MM.1S (cell line): ENCODE results near the gene SPRING1.

ENCODE experiments used
- DNase-seq: peaks from one replicate; pipeline ENCODE4 v3.0.0-alpha.2; 2015
- H2AFZ ChIP-seq: fragments of 300-600 bp; sonication (generic); 2 replicates; pipeline ENCODE4 v1.6.0; 2016; ENCODE audit warnings: antibody characterized with exemption, low read length
- H3F3A ChIP-seq: fragments of 300-600 bp; sonication (generic); 2 replicates; pipeline ENCODE4 v1.6.1; 2016; ENCODE audit warnings: mild to moderate bottlenecking, antibody characterized with exemption, low read length, moderate library complexity, mixed read lengths; ENCODE audit not compliant: insufficient read depth
- H3K27ac ChIP-seq: fragments of 300-600 bp; sonication (generic); 2 replicates; pipeline ENCODE4 v1.5.1; 2016; ENCODE audit warnings: mild to moderate bottlenecking, low read length
- H3K27me3 ChIP-seq: fragments of 300-600 bp; sonication (generic); replicated peaks from 2 replicates; pipeline ENCODE4 v1.6.0; 2016; ENCODE audit warnings: low read length; ENCODE audit not compliant: insufficient read depth
- H3K36me3 ChIP-seq: fragments of 300-600 bp; sonication (generic); replicated peaks from 2 replicates; pipeline ENCODE4 v1.6.1; 2016; ENCODE audit warnings: mild to moderate bottlenecking, low read length, mixed read lengths; ENCODE audit not compliant: insufficient read depth
- H3K4me1 ChIP-seq: fragments of 300-600 bp; sonication (generic); 2 replicates; pipeline ENCODE4 v1.6.1; 2016; ENCODE audit warnings: low read length, mixed read lengths
- H3K4me2 ChIP-seq: fragments of 300-600 bp; sonication (generic); 2 replicates; pipeline ENCODE4 v1.6.0; 2016; ENCODE audit warnings: low read depth, low read length
- H3K4me3 ChIP-seq: fragments of 300-600 bp; sonication (generic); 2 replicates; pipeline ENCODE4 v1.5.1; 2016; ENCODE audit warnings: low read length, mixed read lengths
- H3K79me2 ChIP-seq: fragments of 300-600 bp; sonication (generic); 2 replicates; pipeline ENCODE4 v1.6.1; 2016; ENCODE audit warnings: mixed run types, low read length, mixed read lengths
- H3K9ac ChIP-seq: fragments of 300-600 bp; sonication (generic); 2 replicates; pipeline ENCODE4 v1.6.1; 2016; ENCODE audit warnings: low read length, mixed read lengths
- H3K9me2 ChIP-seq: fragments of 300-600 bp; sonication (generic); replicated peaks from 2 replicates; pipeline ENCODE4 v1.6.1; 2016; ENCODE audit warnings: mild to moderate bottlenecking, low read length, mixed read lengths; ENCODE audit not compliant: insufficient read depth
- H3K9me3 ChIP-seq: fragments of 300-600 bp; sonication (generic); replicated peaks from 2 replicates; pipeline ENCODE4 v1.6.1; 2016; ENCODE audit warnings: mild to moderate bottlenecking, low read length, mixed read lengths; ENCODE audit not compliant: insufficient read depth
- H4K20me1 ChIP-seq: fragments of 300-600 bp; sonication (generic); 2 replicates; pipeline ENCODE4 v1.6.1; 2016; ENCODE audit warnings: mild to moderate bottlenecking, low read length, moderate library complexity, mixed read lengths; ENCODE audit not compliant: insufficient read depth
- EZH2 ChIP-seq: fragments of 300-600 bp; sonication (generic); optimal IDR thresholded peaks from 2 replicates; pipeline ENCODE3; 2017; ENCODE audit warnings: low read depth, mild to moderate bottlenecking, antibody characterized with exemption, low read length, mixed read lengths
- EZH2phosphoT487 ChIP-seq: fragments of 300-600 bp; sonication (generic); IDR thresholded peaks from 2 replicates; pipeline ENCODE4 v1.6.1; 2018; ENCODE audit warnings: antibody characterized with exemption, low read length
- TF ChIP-seq, protein P1 (sequence below): fragments of 300-600 bp; sonication (generic); IDR thresholded peaks from 2 replicates; pipeline ENCODE4 v1.5.1; 2016; ENCODE audit warnings: antibody characterized with exemption, low read length, mixed read lengths

The SPRING1 gene

DNA sequence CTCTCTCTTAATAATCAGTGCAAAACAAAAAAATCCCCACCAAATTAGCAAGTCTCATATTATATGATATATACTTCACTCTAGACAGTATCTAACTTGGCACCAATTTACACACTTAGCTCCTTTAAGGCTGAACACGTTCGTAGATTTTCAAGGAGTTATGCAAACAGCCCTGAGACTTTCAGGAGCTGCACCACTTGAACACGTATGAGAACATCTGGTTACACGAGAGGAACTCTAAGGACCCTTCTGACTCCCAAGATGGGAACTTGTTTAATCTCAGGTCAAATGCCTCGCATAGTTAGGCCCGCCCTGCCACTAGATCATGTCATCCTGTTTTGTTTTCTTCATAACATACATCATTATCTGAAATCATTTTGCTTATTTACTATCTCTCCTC lies 10.0 kb downstream of the SPRING1 start:
- no peak for DNase-seq
- Histone ChIP-seq H3K9me3 (no peaks in the 10 kb centered on the region), H3K27me3 (no peaks in the 10 kb centered on the region), H3K36me3 (no peaks in the 10 kb centered on the region), H3F3A (no peaks in the 10 kb centered on the region), H3K9me2 (no peaks in the 10 kb centered on the region), H2AFZ (no peak overlapping the region), H3K4me3 (no peak overlapping the region), H3K4me2 (no peak overlapping the region), H3K27ac (no peak overlapping the region), H3K79me2 (peaks cover 60% of the 10 kb centered on the region), H3K4me1 (peaks cover 4% of the 10 kb centered on the region), H3K9ac (no peak overlapping the region), H4K20me1 (no peaks in the 10 kb centered on the region)
- no peak for TF ChIP-seq EZH2
- TF ChIP-seq EZH2phosphoT487 = no peak
- TF ChIP-seq, protein P1, sequence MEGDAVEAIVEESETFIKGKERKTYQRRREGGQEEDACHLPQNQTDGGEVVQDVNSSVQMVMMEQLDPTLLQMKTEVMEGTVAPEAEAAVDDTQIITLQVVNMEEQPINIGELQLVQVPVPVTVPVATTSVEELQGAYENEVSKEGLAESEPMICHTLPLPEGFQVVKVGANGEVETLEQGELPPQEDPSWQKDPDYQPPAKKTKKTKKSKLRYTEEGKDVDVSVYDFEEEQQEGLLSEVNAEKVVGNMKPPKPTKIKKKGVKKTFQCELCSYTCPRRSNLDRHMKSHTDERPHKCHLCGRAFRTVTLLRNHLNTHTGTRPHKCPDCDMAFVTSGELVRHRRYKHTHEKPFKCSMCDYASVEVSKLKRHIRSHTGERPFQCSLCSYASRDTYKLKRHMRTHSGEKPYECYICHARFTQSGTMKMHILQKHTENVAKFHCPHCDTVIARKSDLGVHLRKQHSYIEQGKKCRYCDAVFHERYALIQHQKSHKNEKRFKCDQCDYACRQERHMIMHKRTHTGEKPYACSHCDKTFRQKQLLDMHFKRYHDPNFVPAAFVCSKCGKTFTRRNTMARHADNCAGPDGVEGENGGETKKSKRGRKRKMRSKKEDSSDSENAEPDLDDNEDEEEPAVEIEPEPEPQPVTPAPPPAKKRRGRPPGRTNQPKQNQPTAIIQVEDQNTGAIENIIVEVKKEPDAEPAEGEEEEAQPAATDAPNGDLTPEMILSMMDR = no peak

DNA sequence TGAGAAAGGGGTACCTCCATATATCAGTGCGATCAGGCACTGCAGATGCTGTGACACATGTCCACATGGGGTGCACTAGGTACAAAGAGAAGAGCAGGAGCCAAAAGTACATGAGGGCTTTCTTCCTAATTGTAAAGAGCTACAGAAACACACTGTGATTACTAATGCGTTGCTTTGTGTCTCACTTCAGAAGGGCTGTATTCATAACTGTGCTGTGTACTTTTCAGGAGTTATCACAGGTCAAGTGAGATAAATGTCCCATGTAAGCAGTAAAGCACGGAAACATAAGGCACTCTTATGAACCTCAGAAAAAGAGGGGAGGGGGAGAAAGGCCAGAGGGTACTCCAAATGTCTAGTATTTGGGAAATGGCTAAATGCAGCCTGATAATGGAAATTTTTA lies 10.6 kb downstream of the SPRING1 start:
- H3K27ac ChIP-seq = no peak overlapping the region
- peaks cover 10% of the 10 kb centered on the region for H3K4me1 ChIP-seq
- no peaks in the 10 kb centered on the region for H4K20me1 ChIP-seq
- no peak for DNase-seq
- H3K79me2 ChIP-seq = peaks cover 56% of the 10 kb centered on the region
- no peak overlapping the region for H3K4me2 ChIP-seq
- no peak overlapping the region for H3K9ac ChIP-seq
- no peaks in the 10 kb centered on the region for H3K27me3 ChIP-seq
- H3K9me2 ChIP-seq = no peaks in the 10 kb centered on the region
- no peak for TF ChIP-seq EZH2phosphoT487
- TF ChIP-seq, protein P1 = no peak
- TF ChIP-seq EZH2 = no peak
- 0 out of 2 replicates have a peak, but pooled peaks cover 6% of the 10 kb centered on the region for H3F3A ChIP-seq
- no peaks in the 10 kb centered on the region for H3K36me3 ChIP-seq
- no peak overlapping the region for H3K4me3 ChIP-seq
- H2AFZ ChIP-seq = no peak overlapping the region
- no peaks in the 10 kb centered on the region for H3K9me3 ChIP-seq

DNA sequence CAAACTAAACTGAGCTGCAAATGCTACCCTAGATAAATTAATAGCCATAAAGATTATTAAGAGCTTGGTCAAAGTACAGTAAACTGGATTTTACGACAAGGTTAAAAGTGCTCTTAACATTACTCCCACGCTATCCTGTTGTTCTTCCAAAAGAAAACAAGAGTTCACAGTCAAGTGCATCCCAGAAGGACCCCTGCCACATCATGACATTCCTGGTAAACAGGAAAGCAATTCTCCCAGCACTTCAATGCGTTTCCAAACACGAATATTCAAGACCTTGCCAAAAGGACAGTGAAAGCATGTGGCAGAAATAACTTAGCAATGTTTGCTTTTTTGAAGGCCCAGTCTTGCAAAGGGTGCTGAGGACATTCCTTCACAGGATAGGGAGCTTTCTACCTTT lies 11.2 kb downstream of the SPRING1 start:
- Histone ChIP-seq H3K9ac (no peak overlapping the region), H4K20me1 (no peaks in the 10 kb centered on the region), H3K9me3 (no peaks in the 10 kb centered on the region), H3K4me1 (peaks cover 16% of the 10 kb centered on the region), H3K27me3 (no peaks in the 10 kb centered on the region), H3F3A (0 out of 2 replicates have a peak, but pooled peaks cover 7% of the 10 kb centered on the region), H3K9me2 (no peaks in the 10 kb centered on the region), H3K36me3 (no peaks in the 10 kb centered on the region), H3K79me2 (peaks cover 52% of the 10 kb centered on the region), H2AFZ (no peak overlapping the region), H3K27ac (no peak overlapping the region), H3K4me2 (no peak overlapping the region), H3K4me3 (no peak overlapping the region)
- TF ChIP-seq EZH2phosphoT487 (no peak), EZH2 (no peak)
- TF ChIP-seq, protein P1 = no peak
- DNase-seq = no peak
